ENCODE measurements around the gene PZP. TPM values are rescaled to one million over a fixed set of nuclear protein-coding genes. Genes with fewer than 3 reads are reported as not detected.

Gene PZP
- total and polyA plus RNA-seq, 2 of the 13 experiments (the other 11 are each of a cell fraction or from before 2014, with no cell fraction given) = 0.07 to 0.89 TPM

GRCh38 chr12:9113987-9114309 is 94.2 kb downstream of the PZP start (continued):
- TF ChIP-seq KAT7 (CRISPR knock-in tag; IDR thresholded peaks at IDR 0.05; ENCODE audit: borderline replicate concordance) (no peak; the same call in 1 of the 2 replicates), ZNF841 (CRISPR knock-in tag; IDR thresholded peaks at IDR 0.05; ENCODE audit: borderline replicate concordance) (no peak), MED1 (CRISPR knock-in tag; IDR thresholded peaks at IDR 0.05) (peak; percentile 78), ZNF777 (CRISPR knock-in tag; IDR thresholded peaks at IDR 0.05) (no peak), CREM (IDR thresholded peaks at IDR 0.05) (peak; percentile 86), CREM (CRISPR knock-in tag; IDR thresholded peaks at IDR 0.05) (no peak), ZNF468 (CRISPR knock-in tag; IDR thresholded peaks at IDR 0.05) (no peak), EEA1 (CRISPR knock-in tag; IDR thresholded peaks at IDR 0.05; ENCODE audit: borderline replicate concordance) (no peak), GPBP1L1 (CRISPR knock-in tag; IDR thresholded peaks at IDR 0.05) (no peak), FOXP4 (CRISPR knock-in tag; IDR thresholded peaks at IDR 0.05) (peak; percentile 88), MIXL1 (CRISPR knock-in tag; IDR thresholded peaks at IDR 0.05) (peak; percentile 60; the same call in 1 of the 2 replicates), ZNF329 (CRISPR knock-in tag; IDR thresholded peaks at IDR 0.05; ENCODE audit: low read depth) (no peak), NAIF1 (CRISPR knock-in tag; IDR thresholded peaks at IDR 0.05; ENCODE audit: borderline replicate concordance) (no peak), PITX1 (CRISPR knock-in tag; IDR thresholded peaks at IDR 0.05) (peak; percentile 86), EHMT2 (IDR thresholded peaks at IDR 0.05; ENCODE audit: borderline replicate concordance, low read depth, low read length) (peak; percentile 53; the same call in 1 of the 2 replicates), HNRNPH1 (optimal IDR thresholded peaks at IDR 0.05; ENCODE audit: low read depth, low read length) (no peak), ZNF362 (CRISPR knock-in tag; IDR thresholded peaks at IDR 0.05; ENCODE audit: borderline replicate concordance) (no peak), ZNF34 (CRISPR knock-in tag; IDR thresholded peaks at IDR 0.05; ENCODE audit: borderline replicate concordance) (no peak), SALL2 (CRISPR knock-in tag; IDR thresholded peaks at IDR 0.05) (no peak), ZNF567 (CRISPR knock-in tag; IDR thresholded peaks at IDR 0.05; ENCODE audit: borderline replicate concordance) (no peak), NFE2L1 (CRISPR knock-in tag; IDR thresholded peaks at IDR 0.05; ENCODE audit: borderline replicate concordance) (no peak), ZNF383 (CRISPR knock-in tag; IDR thresholded peaks at IDR 0.05; ENCODE audit: borderline replicate concordance) (no peak), TRIM22 (IDR thresholded peaks at IDR 0.05) (no peak), YY1 (IDR thresholded peaks at IDR 0.05; ENCODE audit: insufficient read depth, insufficient replicate concordance, low read depth, low read length) (peak; percentile 53), ZSCAN12 (CRISPR knock-in tag; IDR thresholded peaks at IDR 0.05) (no peak), GFI1 (CRISPR knock-in tag; IDR thresholded peaks at IDR 0.05; ENCODE audit: borderline replicate concordance) (0 out of 2 replicates have a peak, but pooled peaks have one; percentile 17), ZNF296 (CRISPR knock-in tag; conservative IDR thresholded peaks at IDR 0.05) (no peak), TGIF2 (CRISPR knock-in tag; IDR thresholded peaks at IDR 0.05) (peak; percentile 53; the same call in 1 of the 2 replicates)
